ENCODE measurements around the gene RTL1. TPM values are rescaled to one million over a fixed set of nuclear protein-coding genes. Genes with fewer than 3 reads are reported as not detected.

RTL1 gene
- total RNA-seq, 3 donors from 2014 or later: not detected

GRCh38 chr14:100911665-100912316 is 8.3 kb upstream of the RTL1 start:
- Histone ChIP-seq H3K36me3 (ENCODE audit: low read depth) (no peaks in the 10 kb centered on the region), H3K4me3 (no peak overlapping the region), H3K4me1 (ENCODE audit: low read depth) (no peaks in the 10 kb centered on the region), H3K9me3 (no peaks in the 10 kb centered on the region)
- DNase-seq (no peak), ATAC-seq (no peak)
- no peak for TF ChIP-seq CTCF (IDR thresholded peaks at IDR 0.05)
- intact Hi-C loops (cut with DNase I, micrococcal nuclease): no loop called here

- TF ChIP-seq CTCF (IDR thresholded peaks at IDR 0.05): no peak
- Histone ChIP-seq H3K36me3 (ENCODE audit: low read depth) (no peaks in the 10 kb centered on the region), H3K4me3 (no peak overlapping the region), H3K9me3 (no peaks in the 10 kb centered on the region), H3K4me1 (ENCODE audit: low read depth) (no peaks in the 10 kb centered on the region)
- intact Hi-C loops (cut with DNase I, micrococcal nuclease): no loop called here
- ATAC-seq: no peak
- DNase-seq: no peak
Measured at GRCh38 chr14:100910888-100911664, 7.6 kb upstream of the RTL1 start.

- intact Hi-C loops (cut with DNase I, micrococcal nuclease): no loop called here
- H3K36me3 ChIP-seq (ENCODE audit: low read depth): no peaks in the 10 kb centered on the region
- no peak for ATAC-seq
- no peaks in the 10 kb centered on the region for H3K9me3 ChIP-seq
- no peak overlapping the region for H3K4me3 ChIP-seq
- no peaks in the 10 kb centered on the region for H3K4me1 ChIP-seq (ENCODE audit: low read depth)
- TF ChIP-seq CTCF (IDR thresholded peaks at IDR 0.05): no peak
- no peak for DNase-seq
Measured at GRCh38 chr14:100909439-100909838, 5.9 kb upstream of the RTL1 start.

- TF ChIP-seq CTCF (IDR thresholded peaks at IDR 0.05): no peak
- no peak for DNase-seq
- no peak for ATAC-seq
- Histone ChIP-seq H3K9me3 (no peaks in the 10 kb centered on the region), H3K4me3 (no peak overlapping the region), H3K4me1 (ENCODE audit: low read depth) (no peaks in the 10 kb centered on the region), H3K36me3 (ENCODE audit: low read depth) (no peaks in the 10 kb centered on the region)
- intact Hi-C loops (cut with DNase I, micrococcal nuclease): no loop called here
Measured at GRCh38 chr14:100907240-100907639, 3.7 kb upstream of the RTL1 start.

GRCh38 chr14:100906420-100906819 is 2.9 kb upstream of the RTL1 start:
- ATAC-seq (no peak), DNase-seq (no peak)
- no peaks in the 10 kb centered on the region for H3K9me3 ChIP-seq
- no peaks in the 10 kb centered on the region for H3K36me3 ChIP-seq (ENCODE audit: low read depth)
- intact Hi-C loops (cut with DNase I, micrococcal nuclease): no loop called here
- H3K4me3 ChIP-seq: no peak overlapping the region
- H3K4me1 ChIP-seq (ENCODE audit: low read depth): no peaks in the 10 kb centered on the region
- TF ChIP-seq CTCF (IDR thresholded peaks at IDR 0.05): no peak

Measured in mucosa of descending colon (tissue), 3 donors.